DOHH2 (cell line): ENCODE measurements around the gene CLEC1A.

ENCODE experiments used
- H3F3A ChIP-seq: fragments of 200-600 bp; sonication (generic), shearing (Covaris generic); 2 replicates; pipeline ENCODE4 v1.6.0; 2016; ENCODE audit warnings: antibody characterized with exemption, mild to moderate bottlenecking; ENCODE audit not compliant: control insufficient read depth, insufficient read depth
- H3K27ac ChIP-seq: fragments of 200-600 bp; sonication (generic); 2 replicates; pipeline ENCODE4 v1.5.1; 2014; ENCODE audit warnings: low read depth, mild to moderate bottlenecking, low read length, moderate library complexity
- H3K27me3 ChIP-seq: fragments of 200-600 bp; sonication (generic); 2 replicates; pipeline ENCODE4 v1.6.1; 2014; ENCODE audit warnings: mild to moderate bottlenecking, low read length, mixed read lengths; ENCODE audit not compliant: control insufficient read depth
- H3K36me3 ChIP-seq: fragments of 200-600 bp; sonication (generic); 2 replicates; pipeline ENCODE4 v1.6.1; 2014; ENCODE audit warnings: mild to moderate bottlenecking, low read length, moderate library complexity, mixed read lengths; ENCODE audit not compliant: control insufficient read depth
- H3K4me1 ChIP-seq: fragments of 200-600 bp; sonication (generic); 2 replicates; pipeline ENCODE4 v1.6.1; 2014; ENCODE audit warnings: mild to moderate bottlenecking, low read length, mixed read lengths; ENCODE audit not compliant: control insufficient read depth
- H3K4me2 ChIP-seq: fragments of 200-600 bp; sonication (generic); 2 replicates; pipeline ENCODE4 v1.6.0; 2014; ENCODE audit warnings: mild to moderate bottlenecking, low read length, moderate library complexity
- H3K4me3 ChIP-seq: fragments of 200-600 bp; sonication (generic); 2 replicates; pipeline ENCODE4 v1.5.1; 2014; ENCODE audit warnings: mild to moderate bottlenecking, low read length, mixed read lengths
- H3K79me2 ChIP-seq: fragments of 200-600 bp; sonication (generic); 2 replicates; pipeline ENCODE4 v1.6.1; 2014; ENCODE audit warnings: mild to moderate bottlenecking, low read length, mixed read lengths; ENCODE audit not compliant: control insufficient read depth
- H3K9me2 ChIP-seq: fragments of 200-600 bp; sonication (generic); replicated peaks from 2 replicates; pipeline ENCODE4 v1.6.1; 2014; ENCODE audit warnings: mild to moderate bottlenecking, low read length, mixed read lengths; ENCODE audit not compliant: control insufficient read depth
- H3K9me3 ChIP-seq: fragments of 200-600 bp; sonication (generic); 2 replicates; pipeline ENCODE4 v1.6.1; 2014; ENCODE audit warnings: antibody characterized with exemption, low read length, mixed read lengths; ENCODE audit not compliant: control insufficient read depth, insufficient read depth
- H4K20me1 ChIP-seq: fragments of 200-600 bp; sonication (generic); 2 replicates; pipeline ENCODE4 v1.6.0; 2014; ENCODE audit warnings: low read depth, mild to moderate bottlenecking, antibody characterized with exemption, low read length, moderate library complexity; ENCODE audit not compliant: control insufficient read depth, insufficient read depth
- CTCF ChIP-seq: fragments of 200-600 bp; sonication (generic); IDR thresholded peaks from one replicate; pipeline ENCODE4 v1.5.1; 2014; ENCODE audit warnings: antibody characterized with exemption, mild to moderate bottlenecking, low read depth, low read length; ENCODE audit not compliant: poor library complexity, severe bottlenecking
- EZH2phosphoT487 ChIP-seq: fragments of 200-600 bp; sonication (generic); IDR thresholded peaks from 2 replicates; pipeline ENCODE4 v1.6.1; 2017; ENCODE audit warnings: borderline replicate concordance, mild to moderate bottlenecking, antibody characterized with exemption, low read length, moderate library complexity, mixed read lengths

CLEC1A gene

GRCh38 chr12:10119066-10119465 is 20.3 kb upstream of the CLEC1A start:
- Histone ChIP-seq H3K36me3 (no peaks in the 10 kb centered on the region), H3K4me2 (no peak overlapping the region)

DNA sequence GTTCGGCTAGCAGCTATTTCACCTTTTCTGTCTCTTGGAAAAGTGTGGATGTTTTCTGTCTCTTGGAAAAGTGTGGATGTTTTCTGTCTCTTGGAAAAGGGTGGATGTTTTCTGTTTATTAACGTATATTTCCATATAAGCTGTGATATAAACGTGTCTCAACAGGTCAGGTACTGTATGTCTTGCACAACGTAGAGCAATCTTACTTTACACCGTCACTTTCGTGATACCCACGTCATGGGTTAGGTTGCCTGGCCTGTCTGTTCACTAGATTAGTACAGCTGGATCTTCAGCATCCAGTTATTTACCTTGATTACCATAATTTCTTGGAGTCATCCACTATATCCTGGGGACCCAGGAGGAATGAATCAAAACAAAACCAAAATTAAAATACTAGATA is 17.1 kb upstream of the CLEC1A start:
- peaks cover 2% of the 10 kb centered on the region; the same call in 1 of the 2 replicates for H3K27me3 ChIP-seq
- no peaks in the 10 kb centered on the region for H3K36me3 ChIP-seq
- no peaks in the 10 kb centered on the region for H3F3A ChIP-seq
- no peak overlapping the region for H3K27ac ChIP-seq
- TF ChIP-seq CTCF, result no peak
- no peak for TF ChIP-seq EZH2phosphoT487
- H3K9me3 ChIP-seq, result no peaks in the 10 kb centered on the region
- H4K20me1 ChIP-seq, result no peaks in the 10 kb centered on the region
- H3K9me2 ChIP-seq, result no peaks in the 10 kb centered on the region
- H3K79me2 ChIP-seq, result no peaks in the 10 kb centered on the region
- no peak overlapping the region for H3K4me2 ChIP-seq
- no peak overlapping the region for H3K4me3 ChIP-seq
- H3K4me1 ChIP-seq, result no peaks in the 10 kb centered on the region

More at GRCh38 chr12:10119066-10119465, 20.3 kb upstream of the CLEC1A start:
- Histone ChIP-seq H3K4me3 (no peak overlapping the region), H3K27ac (no peak overlapping the region), H3F3A (no peaks in the 10 kb centered on the region), H3K4me1 (no peaks in the 10 kb centered on the region), H3K9me2 (no peaks in the 10 kb centered on the region), H3K79me2 (no peaks in the 10 kb centered on the region), H3K27me3 (peaks cover 2% of the 10 kb centered on the region; the same call in 1 of the 2 replicates), H4K20me1 (no peaks in the 10 kb centered on the region), H3K9me3 (no peaks in the 10 kb centered on the region)
- TF ChIP-seq CTCF, result no peak
- no peak for TF ChIP-seq EZH2phosphoT487

GRCh38 chr12:10115311-10115710 is 16.5 kb upstream of the CLEC1A start:
- TF ChIP-seq CTCF (no peak), EZH2phosphoT487 (no peak)
- Histone ChIP-seq H3K27me3 (peaks cover 2% of the 10 kb centered on the region; the same call in 1 of the 2 replicates), H3F3A (no peaks in the 10 kb centered on the region), H3K79me2 (no peaks in the 10 kb centered on the region), H3K9me2 (no peaks in the 10 kb centered on the region), H3K9me3 (no peaks in the 10 kb centered on the region), H4K20me1 (no peaks in the 10 kb centered on the region), H3K4me3 (no peak overlapping the region), H3K27ac (no peak overlapping the region), H3K4me1 (no peaks in the 10 kb centered on the region), H3K36me3 (no peaks in the 10 kb centered on the region), H3K4me2 (no peak overlapping the region)
